Small intestine (tissue), 7 donors: ENCODE data around the gene MED22. TPM values are rescaled to one million over a fixed set of nuclear protein-coding genes. Genes with fewer than 3 reads are reported as not detected.
"Not testable (repeated sequence)": the region's sequence is repeated elsewhere in the genome, so short reads cannot be mapped to it uniquely, and the experiment has no call there.

Source experiments
- DNase-seq, 2 donors: peaks; one replicate each; pipeline versions ENCODE4 v3.0.0 to v3.0.0-alpha.2; 2013
- FAIRE-seq: peaks from 2 replicates; lab custom pipeline; 2012; peaks lifted over from hg19 to GRCh38; lab: Jason Lieb, UNC
- H3K27ac ChIP-seq, 3 donors: one replicate each; pipeline ENCODE4 v1.5.1; 2013; ENCODE audit warnings: low read length in 2 of 3, mild to moderate bottlenecking in 2 of 3, control low read depth in 1 of 3, inconsistent platforms in 1 of 3, low read depth in 1 of 3, moderate library complexity in 1 of 3
- H3K27me3 ChIP-seq, 3 donors: one replicate each; pipeline ENCODE4 v1.6.1; 2013; ENCODE audit warnings: low read length in 3 of 3, inconsistent platforms in 1 of 3; ENCODE audit not compliant: control insufficient read depth in 3 of 3, insufficient read depth in 3 of 3
- H3K36me3 ChIP-seq, 3 donors: one replicate each; pipeline ENCODE4 v1.6.1; 2013; ENCODE audit warnings: low read length in 3 of 3, inconsistent platforms in 1 of 3, low read depth in 1 of 3, mild to moderate bottlenecking in 1 of 3, moderate library complexity in 1 of 3; ENCODE audit not compliant: control insufficient read depth in 3 of 3, insufficient read depth in 2 of 3
- H3K4me1 ChIP-seq, 3 donors: one replicate each; pipeline ENCODE4 v1.6.1; 2013; ENCODE audit warnings: low read length in 2 of 3, inconsistent platforms in 1 of 3, low read depth in 1 of 3, mild to moderate bottlenecking in 1 of 3, moderate library complexity in 1 of 3; ENCODE audit not compliant: control insufficient read depth in 3 of 3, insufficient read depth in 2 of 3
- H3K4me3 ChIP-seq, 3 donors: one replicate each; pipeline ENCODE4 v1.5.1; 2013; ENCODE audit warnings: low read length in 3 of 3, control low read depth in 1 of 3, inconsistent platforms in 1 of 3, low read depth in 1 of 3, mild to moderate bottlenecking in 1 of 3, moderate library complexity in 1 of 3
- H3K9me3 ChIP-seq, 2 donors: one replicate each; pipeline ENCODE4 v1.6.1; 2013; ENCODE audit warnings: low read depth in 1 of 2, low read length in 1 of 2; ENCODE audit not compliant: control insufficient read depth in 2 of 2, insufficient read depth in 1 of 2
- WGBS, 3 donors: extraction: QIAGEN DNeasy Blood & Tissue Kit; methylation state at CpG; one replicate each; pipeline ENCODE4 v1.1.7; 2013; 5-methylcytosine and 5-hydroxymethylcytosine counted together
- polyA plus RNA-seq, 4 donors: library from polyadenylated mRNA; stranded (reverse) in 3 of 4; unstranded in 1 of 4; fragments of 200-250 nt in 3 of 4; fragments of 120-200 nt in 1 of 4; gene quantifications; one replicate each; pipeline versions ENCODE4 v1.2.1 to v1.2.3, GENCODE V29; 2013
- donor health status: healthy with polysubstance abuse.
- donor health status: control.
- donor health status: control.
- donor health status: Bipolar disorder and iron deficiency.
- donor health status: healthy.

The MED22 gene
- polyA plus RNA-seq, 4 donors: 10.3 to 19.5 (median 17.6) TPM

GRCh38 chr9:133342570-133342969, 5.4 kb downstream of the MED22 start:
- H3K27ac ChIP-seq: no peak overlapping the region
- WGBS, 3 donors: 85 to 86% (median 86%) methylated on average over 11 of the region's 11 CpGs
- H3K36me3 ChIP-seq: peaks cover 4 to 78% (median 6%) of the 10 kb centered on the region in 3 donors
- H3K27me3 ChIP-seq: no peaks in the 10 kb centered on the region
- no peak overlapping the region for H3K4me3 ChIP-seq
- H3K9me3 ChIP-seq: no peaks in the 10 kb centered on the region
- H3K4me1 ChIP-seq: peaks cover 0 to 8% (median 6%) of the 10 kb centered on the region in 3 donors
- FAIRE-seq (no peak), DNase-seq (no peak)

GRCh38 chr9:133342069-133342406, 5.9 kb downstream of the MED22 start:
- WGBS, 3 donors: 78 to 87% (median 81%) methylated on average over 12 of the region's 12 CpGs
- no peak for FAIRE-seq
- Histone ChIP-seq H3K27ac (no peak overlapping the region), H3K27me3 (no peaks in the 10 kb centered on the region), H3K4me3 (no peak overlapping the region), H3K9me3 (no peaks in the 10 kb centered on the region), H3K36me3 (peaks cover 4 to 78% (median 6%) of the 10 kb centered on the region in 3 donors), H3K4me1 (peaks cover 0 to 8% (median 6%) of the 10 kb centered on the region in 3 donors)
- no peak for DNase-seq

GRCh38 chr9:133341369-133342068, 6.4 kb downstream of the MED22 start:
- Histone ChIP-seq H3K9me3 (no peaks in the 10 kb centered on the region), H3K4me1 (peaks cover 0 to 5% (median 2%) of the 10 kb centered on the region in 3 donors), H3K36me3 (peaks cover 4 to 77% (median 6%) of the 10 kb centered on the region in 3 donors), H3K27me3 (no peaks in the 10 kb centered on the region), H3K4me3 (no peak overlapping the region), H3K27ac (peak overlapping the region in 1 of 3 donors; percentile 17)
- 87 to 89% (median 88%) methylated on average over 14 to 15 of the region's 15 CpGs for WGBS, 3 donors
- no peak for DNase-seq
- no peak for FAIRE-seq

DNA sequence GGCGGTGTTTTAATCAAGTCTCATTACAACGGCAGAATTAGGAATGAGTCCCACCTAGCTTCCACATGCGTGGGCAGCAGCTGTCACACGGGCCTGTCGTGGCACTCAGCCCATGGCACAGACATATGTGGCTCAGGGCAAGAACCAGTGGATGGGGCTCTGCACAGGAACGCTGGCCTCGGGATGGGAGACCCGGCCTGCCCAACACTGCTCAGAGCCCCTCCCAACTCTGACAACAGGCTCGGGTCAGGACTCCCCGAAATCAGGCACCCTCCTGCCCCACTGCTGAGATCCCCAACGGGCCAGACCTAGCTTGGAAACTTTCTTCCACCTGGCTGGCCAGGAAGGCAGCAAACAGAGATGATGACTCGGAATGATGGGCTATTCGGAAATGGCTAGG, 7.0 kb downstream of the MED22 start:
- no peak for FAIRE-seq
- Histone ChIP-seq H3K27ac (no peak overlapping the region), H3K4me1 (no peaks in the 10 kb centered on the region), H3K4me3 (no peak overlapping the region), H3K36me3 (peaks cover 4 to 71% (median 6%) of the 10 kb centered on the region in 3 donors), H3K27me3 (no peaks in the 10 kb centered on the region), H3K9me3 (no peaks in the 10 kb centered on the region)
- no peak for DNase-seq
- WGBS, 3 donors: 87 to 92% (median 89%) methylated on average over 13 of the region's 13 CpGs

- FAIRE-seq (no peak), DNase-seq (no peak)
- H3K27ac ChIP-seq: peak overlapping the region in 1 of 3 donors; percentile 3
- no peak overlapping the region for H3K4me3 ChIP-seq
- H3K36me3 ChIP-seq: peaks cover 4 to 64% (median 4%) of the 10 kb centered on the region in 3 donors
- WGBS, 3 donors: 63 to 90% (median 72%) methylated on average over 3 of the region's 3 CpGs
- no peaks in the 10 kb centered on the region for H3K27me3 ChIP-seq
- H3K9me3 ChIP-seq: no peaks in the 10 kb centered on the region
- no peaks in the 10 kb centered on the region for H3K4me1 ChIP-seq
These were observed 7.7 kb downstream of the MED22 start for GRCh38 chr9:133340256-133340655.

DNA sequence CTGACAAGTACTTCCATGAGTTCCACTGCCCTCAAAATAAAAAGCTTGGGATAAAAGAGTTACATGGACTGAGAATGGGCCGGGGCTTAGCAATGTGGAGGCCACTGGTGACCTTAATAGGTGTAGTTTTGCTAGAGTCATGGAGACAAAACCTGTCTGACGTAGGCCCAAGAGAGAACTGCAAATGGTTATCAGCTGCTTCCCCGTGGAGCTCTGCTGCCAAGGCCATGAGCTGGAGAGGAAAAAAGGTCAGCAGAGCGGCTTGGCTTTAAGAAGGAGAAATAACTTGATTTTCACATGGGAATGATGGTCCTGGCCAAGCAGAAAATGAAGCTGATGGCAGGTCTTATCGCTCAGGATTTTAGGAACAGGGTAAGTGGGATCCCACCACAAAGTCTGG, 8.3 kb downstream of the MED22 start:
- Histone ChIP-seq H3K36me3 (peaks cover 4 to 60% (median 4%) of the 10 kb centered on the region in 3 donors), H3K27me3 (no peaks in the 10 kb centered on the region)
- 87 to 89% (median 88%) methylated on average over 5 of the region's 5 CpGs for WGBS, 3 donors

GRCh38 chr9:133335924-133336811, 11.8 kb downstream of the MED22 start, which contains the start of gene SURF6:
Gene SURF6, minus strand, starts transcription at chr9:133336188. Its CDS starts 56 bp downstream, at chr9:133336132.
- Histone ChIP-seq H3K9me3 (no peaks in the 10 kb centered on the region), H3K36me3 (peaks cover 18 to 59% (median 22%) of the 10 kb centered on the region in 3 donors), H3K4me3 (peak within 1 kb of the TSS; percentile 82 to 100 (median 89)), H3K27me3 (no peaks in the 10 kb centered on the region), H3K27ac (peak within 1 kb of the TSS; percentile 71 to 88 (median 74)), H3K4me1 (peaks cover 3 to 20% (median 6%) of the 10 kb centered on the region in 3 donors)
- FAIRE-seq (no peak), DNase-seq (peak; percentile 94 to 97)
- WGBS, 3 donors: 5 to 6% (median 6%) methylated on average over 69 to 70 of the region's 70 CpGs

More for the DNA sequence above, 8.3 kb downstream of the MED22 start:
- FAIRE-seq (no peak), DNase-seq (no peak)
- no peak overlapping the region for H3K27ac ChIP-seq
- no peaks in the 10 kb centered on the region for H3K9me3 ChIP-seq
- peaks cover 0 to 5% (median 3%) of the 10 kb centered on the region in 3 donors for H3K4me1 ChIP-seq
- H3K4me3 ChIP-seq: no peak overlapping the region

DNA sequence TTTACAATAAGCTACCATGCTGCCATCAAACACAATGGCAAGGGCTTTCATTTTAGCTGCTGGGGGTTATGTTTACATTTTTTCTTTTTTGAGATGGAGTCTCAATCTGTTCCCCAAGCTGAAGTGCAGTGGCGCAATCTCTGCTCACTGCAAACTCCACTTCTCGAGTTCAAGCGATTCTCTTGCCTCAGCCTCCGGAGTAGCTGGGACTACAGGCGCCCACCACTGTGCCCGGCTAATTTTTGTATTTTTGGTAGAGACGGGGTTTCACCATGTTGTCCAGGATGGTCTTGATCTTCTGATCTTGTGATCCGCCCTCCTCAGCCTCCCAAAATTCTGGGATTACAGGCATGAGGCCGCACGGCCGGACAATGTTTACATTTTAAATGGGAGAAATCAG, 13.0 kb downstream of the MED22 start:
- H3K27me3 ChIP-seq, H3K9me3 ChIP-seq, FAIRE-seq, DNase-seq: not testable (repeated sequence)
- 28 to 59% (median 44%) methylated on average over 11 of the region's 11 CpGs for WGBS, 3 donors
- Histone ChIP-seq H3K36me3 (peaks cover 22 to 53% (median 24%) of the 10 kb centered on the region in 3 donors), H3K4me3 (peak overlapping the region in 2 of 3 donors; percentile 82 to 100), H3K4me1 (peaks cover 3 to 20% (median 6%) of the 10 kb centered on the region in 3 donors), H3K27ac (peak overlapping the region in 2 of 3 donors; percentile 71 to 88)
